ENCODE measurements around the gene KLF16. TPM values are rescaled to one million over a fixed set of nuclear protein-coding genes. Genes with fewer than 3 reads are reported as not detected.
A peak's percentile ranks its signal among the peaks of the same experiment; 100 is the strongest.

Gene KLF16
- total RNA-seq, 1 experiment from 2014 or later, result 64.0 TPM

DNA sequence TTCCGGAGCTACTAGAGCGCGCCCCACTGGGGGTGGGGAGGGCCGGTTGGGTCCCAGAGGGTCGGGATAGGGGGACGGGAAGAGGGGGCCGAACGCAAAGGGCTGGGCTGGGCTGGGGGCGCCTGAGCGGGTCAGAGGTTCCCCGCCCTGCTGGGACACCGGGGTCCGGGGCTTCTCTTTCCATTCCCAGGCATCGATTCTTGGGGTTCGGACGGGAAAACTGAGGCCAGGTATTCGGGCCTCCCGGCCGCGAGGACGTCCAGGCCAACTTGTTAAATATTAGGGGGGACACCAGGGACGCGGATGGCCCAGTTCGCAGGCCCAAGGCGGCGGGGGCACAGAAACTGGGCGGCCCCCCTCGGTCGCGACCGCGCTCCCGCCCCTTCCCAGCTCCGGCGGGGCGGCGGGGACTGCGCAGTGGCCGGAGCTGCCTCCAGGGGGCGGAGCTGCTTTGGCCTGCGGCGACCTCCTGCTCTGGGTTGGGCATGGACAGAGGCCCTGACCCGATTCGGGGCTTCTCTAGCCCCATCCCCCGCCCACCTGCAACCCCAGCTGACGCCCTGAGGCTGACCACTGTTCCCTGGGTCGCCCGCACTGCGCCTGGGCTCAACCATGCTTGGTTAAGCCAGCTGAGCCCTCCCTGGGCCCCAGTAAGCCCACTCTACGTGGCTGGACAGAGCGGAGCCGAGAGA is 1.2 kb upstream of the KLF16 start:
- no peaks in the 10 kb centered on the region for H3K36me3 Mint-ChIP-seq
- H3K4me3 Mint-ChIP-seq, result peak overlapping the region; percentile 68
- H3K9me3 Mint-ChIP-seq, result no peaks in the 10 kb centered on the region
- no peak for TF ChIP-seq CREB1 (CRISPR knock-in tag; IDR thresholded peaks at IDR 0.05)
- TF ChIP-seq TCF7 (CRISPR knock-in tag; IDR thresholded peaks at IDR 0.05; ENCODE audit: low read depth), result no peak
- TF ChIP-seq, protein P1, sequence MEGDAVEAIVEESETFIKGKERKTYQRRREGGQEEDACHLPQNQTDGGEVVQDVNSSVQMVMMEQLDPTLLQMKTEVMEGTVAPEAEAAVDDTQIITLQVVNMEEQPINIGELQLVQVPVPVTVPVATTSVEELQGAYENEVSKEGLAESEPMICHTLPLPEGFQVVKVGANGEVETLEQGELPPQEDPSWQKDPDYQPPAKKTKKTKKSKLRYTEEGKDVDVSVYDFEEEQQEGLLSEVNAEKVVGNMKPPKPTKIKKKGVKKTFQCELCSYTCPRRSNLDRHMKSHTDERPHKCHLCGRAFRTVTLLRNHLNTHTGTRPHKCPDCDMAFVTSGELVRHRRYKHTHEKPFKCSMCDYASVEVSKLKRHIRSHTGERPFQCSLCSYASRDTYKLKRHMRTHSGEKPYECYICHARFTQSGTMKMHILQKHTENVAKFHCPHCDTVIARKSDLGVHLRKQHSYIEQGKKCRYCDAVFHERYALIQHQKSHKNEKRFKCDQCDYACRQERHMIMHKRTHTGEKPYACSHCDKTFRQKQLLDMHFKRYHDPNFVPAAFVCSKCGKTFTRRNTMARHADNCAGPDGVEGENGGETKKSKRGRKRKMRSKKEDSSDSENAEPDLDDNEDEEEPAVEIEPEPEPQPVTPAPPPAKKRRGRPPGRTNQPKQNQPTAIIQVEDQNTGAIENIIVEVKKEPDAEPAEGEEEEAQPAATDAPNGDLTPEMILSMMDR (IDR thresholded peaks at IDR 0.05), result peak; percentile 73
- no peak for TF ChIP-seq ELF4 (CRISPR knock-in tag; IDR thresholded peaks at IDR 0.05; ENCODE audit: low read depth)
- TF ChIP-seq FOXK1 (CRISPR knock-in tag; IDR thresholded peaks at IDR 0.05), result 0 out of 2 replicates have a peak, but pooled peaks have one; percentile 39
- TF ChIP-seq FOXP1 (CRISPR knock-in tag; IDR thresholded peaks at IDR 0.05; ENCODE audit: borderline replicate concordance), result peak; percentile 60
- TF ChIP-seq MYBL2 (CRISPR knock-in tag; IDR thresholded peaks at IDR 0.05), result 0 out of 2 replicates have a peak, but pooled peaks have one; percentile 2
- no peak for TF ChIP-seq ZNF317 (CRISPR knock-in tag; IDR thresholded peaks at IDR 0.05; ENCODE audit: borderline replicate concordance, low read depth)
- TF ChIP-seq, protein P2, sequence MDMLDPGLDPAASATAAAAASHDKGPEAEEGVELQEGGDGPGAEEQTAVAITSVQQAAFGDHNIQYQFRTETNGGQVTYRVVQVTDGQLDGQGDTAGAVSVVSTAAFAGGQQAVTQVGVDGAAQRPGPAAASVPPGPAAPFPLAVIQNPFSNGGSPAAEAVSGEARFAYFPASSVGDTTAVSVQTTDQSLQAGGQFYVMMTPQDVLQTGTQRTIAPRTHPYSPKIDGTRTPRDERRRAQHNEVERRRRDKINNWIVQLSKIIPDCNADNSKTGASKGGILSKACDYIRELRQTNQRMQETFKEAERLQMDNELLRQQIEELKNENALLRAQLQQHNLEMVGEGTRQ (CRISPR knock-in tag; IDR thresholded peaks at IDR 0.05), result peak; percentile 25; the same call in 1 of the 2 replicates
- no peak for TF ChIP-seq GRHL2 (CRISPR knock-in tag; IDR thresholded peaks at IDR 0.05; ENCODE audit: insufficient replicate concordance, severe bottlenecking)
- no peak for TF ChIP-seq RORB (CRISPR knock-in tag; IDR thresholded peaks at IDR 0.05)
- TF ChIP-seq ZNF232 (CRISPR knock-in tag; IDR thresholded peaks at IDR 0.05), result peak; percentile 66; the same call in 1 of the 2 replicates
- TF ChIP-seq CREM (CRISPR knock-in tag; IDR thresholded peaks at IDR 0.05), result no peak
- TF ChIP-seq, protein P3, sequence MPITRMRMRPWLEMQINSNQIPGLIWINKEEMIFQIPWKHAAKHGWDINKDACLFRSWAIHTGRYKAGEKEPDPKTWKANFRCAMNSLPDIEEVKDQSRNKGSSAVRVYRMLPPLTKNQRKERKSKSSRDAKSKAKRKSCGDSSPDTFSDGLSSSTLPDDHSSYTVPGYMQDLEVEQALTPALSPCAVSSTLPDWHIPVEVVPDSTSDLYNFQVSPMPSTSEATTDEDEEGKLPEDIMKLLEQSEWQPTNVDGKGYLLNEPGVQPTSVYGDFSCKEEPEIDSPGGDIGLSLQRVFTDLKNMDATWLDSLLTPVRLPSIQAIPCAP (CRISPR knock-in tag; IDR thresholded peaks at IDR 0.05), result no peak
- no peak for TF ChIP-seq RELA (CRISPR knock-in tag; IDR thresholded peaks at IDR 0.05; ENCODE audit: borderline replicate concordance)
- TF ChIP-seq JUN (CRISPR knock-in tag; IDR thresholded peaks at IDR 0.05), result no peak; the same call in 1 of the 2 replicates
- TF ChIP-seq, protein P4, sequence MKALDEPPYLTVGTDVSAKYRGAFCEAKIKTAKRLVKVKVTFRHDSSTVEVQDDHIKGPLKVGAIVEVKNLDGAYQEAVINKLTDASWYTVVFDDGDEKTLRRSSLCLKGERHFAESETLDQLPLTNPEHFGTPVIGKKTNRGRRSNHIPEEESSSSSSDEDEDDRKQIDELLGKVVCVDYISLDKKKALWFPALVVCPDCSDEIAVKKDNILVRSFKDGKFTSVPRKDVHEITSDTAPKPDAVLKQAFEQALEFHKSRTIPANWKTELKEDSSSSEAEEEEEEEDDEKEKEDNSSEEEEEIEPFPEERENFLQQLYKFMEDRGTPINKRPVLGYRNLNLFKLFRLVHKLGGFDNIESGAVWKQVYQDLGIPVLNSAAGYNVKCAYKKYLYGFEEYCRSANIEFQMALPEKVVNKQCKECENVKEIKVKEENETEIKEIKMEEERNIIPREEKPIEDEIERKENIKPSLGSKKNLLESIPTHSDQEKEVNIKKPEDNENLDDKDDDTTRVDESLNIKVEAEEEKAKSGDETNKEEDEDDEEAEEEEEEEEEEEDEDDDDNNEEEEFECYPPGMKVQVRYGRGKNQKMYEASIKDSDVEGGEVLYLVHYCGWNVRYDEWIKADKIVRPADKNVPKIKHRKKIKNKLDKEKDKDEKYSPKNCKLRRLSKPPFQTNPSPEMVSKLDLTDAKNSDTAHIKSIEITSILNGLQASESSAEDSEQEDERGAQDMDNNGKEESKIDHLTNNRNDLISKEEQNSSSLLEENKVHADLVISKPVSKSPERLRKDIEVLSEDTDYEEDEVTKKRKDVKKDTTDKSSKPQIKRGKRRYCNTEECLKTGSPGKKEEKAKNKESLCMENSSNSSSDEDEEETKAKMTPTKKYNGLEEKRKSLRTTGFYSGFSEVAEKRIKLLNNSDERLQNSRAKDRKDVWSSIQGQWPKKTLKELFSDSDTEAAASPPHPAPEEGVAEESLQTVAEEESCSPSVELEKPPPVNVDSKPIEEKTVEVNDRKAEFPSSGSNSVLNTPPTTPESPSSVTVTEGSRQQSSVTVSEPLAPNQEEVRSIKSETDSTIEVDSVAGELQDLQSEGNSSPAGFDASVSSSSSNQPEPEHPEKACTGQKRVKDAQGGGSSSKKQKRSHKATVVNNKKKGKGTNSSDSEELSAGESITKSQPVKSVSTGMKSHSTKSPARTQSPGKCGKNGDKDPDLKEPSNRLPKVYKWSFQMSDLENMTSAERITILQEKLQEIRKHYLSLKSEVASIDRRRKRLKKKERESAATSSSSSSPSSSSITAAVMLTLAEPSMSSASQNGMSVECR (CRISPR knock-in tag; IDR thresholded peaks at IDR 0.05; ENCODE audit: borderline replicate concordance), result 0 out of 2 replicates have a peak, but pooled peaks have one; percentile 14
- TF ChIP-seq, protein P5, sequence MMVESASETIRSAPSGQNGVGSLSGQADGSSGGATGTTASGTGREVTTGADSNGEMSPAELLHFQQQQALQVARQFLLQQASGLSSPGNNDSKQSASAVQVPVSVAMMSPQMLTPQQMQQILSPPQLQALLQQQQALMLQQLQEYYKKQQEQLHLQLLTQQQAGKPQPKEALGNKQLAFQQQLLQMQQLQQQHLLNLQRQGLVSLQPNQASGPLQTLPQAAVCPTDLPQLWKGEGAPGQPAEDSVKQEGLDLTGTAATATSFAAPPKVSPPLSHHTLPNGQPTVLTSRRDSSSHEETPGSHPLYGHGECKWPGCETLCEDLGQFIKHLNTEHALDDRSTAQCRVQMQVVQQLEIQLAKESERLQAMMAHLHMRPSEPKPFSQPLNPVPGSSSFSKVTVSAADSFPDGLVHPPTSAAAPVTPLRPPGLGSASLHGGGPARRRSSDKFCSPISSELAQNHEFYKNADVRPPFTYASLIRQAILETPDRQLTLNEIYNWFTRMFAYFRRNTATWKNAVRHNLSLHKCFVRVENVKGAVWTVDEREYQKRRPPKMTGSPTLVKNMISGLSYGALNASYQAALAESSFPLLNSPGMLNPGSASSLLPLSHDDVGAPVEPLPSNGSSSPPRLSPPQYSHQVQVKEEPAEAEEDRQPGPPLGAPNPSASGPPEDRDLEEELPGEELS (CRISPR knock-in tag; IDR thresholded peaks at IDR 0.05), result peak; percentile 67; the same call in 1 of the 2 replicates
- TF ChIP-seq SP1 (CRISPR knock-in tag; conservative IDR thresholded peaks at IDR 0.05), result peak; percentile 69
- no peak for TF ChIP-seq ZNF138 (CRISPR knock-in tag; conservative IDR thresholded peaks at IDR 0.05)
- TF ChIP-seq ETV6 (CRISPR knock-in tag; IDR thresholded peaks at IDR 0.05), result peak; percentile 47; the same call in 1 of the 2 replicates
- TF ChIP-seq, protein P6, sequence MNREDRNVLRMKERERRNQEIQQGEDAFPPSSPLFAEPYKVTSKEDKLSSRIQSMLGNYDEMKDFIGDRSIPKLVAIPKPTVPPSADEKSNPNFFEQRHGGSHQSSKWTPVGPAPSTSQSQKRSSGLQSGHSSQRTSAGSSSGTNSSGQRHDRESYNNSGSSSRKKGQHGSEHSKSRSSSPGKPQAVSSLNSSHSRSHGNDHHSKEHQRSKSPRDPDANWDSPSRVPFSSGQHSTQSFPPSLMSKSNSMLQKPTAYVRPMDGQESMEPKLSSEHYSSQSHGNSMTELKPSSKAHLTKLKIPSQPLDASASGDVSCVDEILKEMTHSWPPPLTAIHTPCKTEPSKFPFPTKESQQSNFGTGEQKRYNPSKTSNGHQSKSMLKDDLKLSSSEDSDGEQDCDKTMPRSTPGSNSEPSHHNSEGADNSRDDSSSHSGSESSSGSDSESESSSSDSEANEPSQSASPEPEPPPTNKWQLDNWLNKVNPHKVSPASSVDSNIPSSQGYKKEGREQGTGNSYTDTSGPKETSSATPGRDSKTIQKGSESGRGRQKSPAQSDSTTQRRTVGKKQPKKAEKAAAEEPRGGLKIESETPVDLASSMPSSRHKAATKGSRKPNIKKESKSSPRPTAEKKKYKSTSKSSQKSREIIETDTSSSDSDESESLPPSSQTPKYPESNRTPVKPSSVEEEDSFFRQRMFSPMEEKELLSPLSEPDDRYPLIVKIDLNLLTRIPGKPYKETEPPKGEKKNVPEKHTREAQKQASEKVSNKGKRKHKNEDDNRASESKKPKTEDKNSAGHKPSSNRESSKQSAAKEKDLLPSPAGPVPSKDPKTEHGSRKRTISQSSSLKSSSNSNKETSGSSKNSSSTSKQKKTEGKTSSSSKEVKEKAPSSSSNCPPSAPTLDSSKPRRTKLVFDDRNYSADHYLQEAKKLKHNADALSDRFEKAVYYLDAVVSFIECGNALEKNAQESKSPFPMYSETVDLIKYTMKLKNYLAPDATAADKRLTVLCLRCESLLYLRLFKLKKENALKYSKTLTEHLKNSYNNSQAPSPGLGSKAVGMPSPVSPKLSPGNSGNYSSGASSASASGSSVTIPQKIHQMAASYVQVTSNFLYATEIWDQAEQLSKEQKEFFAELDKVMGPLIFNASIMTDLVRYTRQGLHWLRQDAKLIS (CRISPR knock-in tag; IDR thresholded peaks at IDR 0.05; ENCODE audit: borderline replicate concordance), result 0 out of 2 replicates have a peak, but pooled peaks have one; percentile 2
- peaks cover 11% of the 10 kb centered on the region for H3K27me3 Mint-ChIP-seq (ENCODE audit: low read depth)
- ChIA-PET POLR2A (interaction anchor here (0.5 to 2.5 kb wide), 6 partner anchors 10 to 221 kb away, joined by 3 to 15 read pairs (median 4); no protein-coding TSS in a partner anchor), CTCF (interaction anchor here (0.6 to 3.0 kb wide), 20 partner anchors 10 to 456 kb away, joined by 3 to 48 read pairs (median 4); partner anchors contain the start of genes ABHD17A, ADAT3 and SCAMP4)
- no peak overlapping the region for H3K27ac Mint-ChIP-seq
- ATAC-seq (peak; percentile 61), DNase-seq (ENCODE audit: low spot score) (peak; percentile 87)
- peaks cover 11% of the 10 kb centered on the region for H3K4me1 Mint-ChIP-seq

Data from WTC11 (cell line).